Posterior cingulate gyrus (tissue), 11 donors: ENCODE data around the gene TOP2B.
A peak's percentile ranks its signal among the peaks of the same experiment; 100 is the strongest.

Source experiments
- DNase-seq, 10 donors: peaks; one replicate each; pipeline versions ENCODE4 v3.0.0 to v3.0.0-alpha.2; 2020 to 2021; ENCODE audit warnings: mixed read lengths in 3 of 10
- intact Hi-C: fragments of 100-400 bp; cut with DNase I; formaldehyde crosslinking; loops from one replicate; pipeline ENCODE4 v1.15.1; 2023

The TOP2B gene

GRCh38 chr3:25664812-25665314 is at the start of gene TOP2B:
Gene TOP2B, minus strand, starts transcription at chr3:25664907. Its CDS starts 610 bp downstream, at chr3:25664297.
- intact Hi-C loops: loop anchor here (5.0 kb wide), 2 partner anchors 117 to 192 kb away; partner anchors contain the start of gene NGLY1

GRCh38 chr3:25713341-25713985 is 48.8 kb upstream of the TOP2B start:
- intact Hi-C loops: no loop called here

More at GRCh38 chr3:25664812-25665314, at the start of gene TOP2B:
- DNase-seq: peak; percentile 96 to 100 (median 96)

GRCh38 chr3:25711090-25711489 is 46.4 kb upstream of the TOP2B start:
- no peak for DNase-seq
- intact Hi-C loops: no loop called here

More at GRCh38 chr3:25713341-25713985, 48.8 kb upstream of the TOP2B start:
- no peak for DNase-seq

DNA sequence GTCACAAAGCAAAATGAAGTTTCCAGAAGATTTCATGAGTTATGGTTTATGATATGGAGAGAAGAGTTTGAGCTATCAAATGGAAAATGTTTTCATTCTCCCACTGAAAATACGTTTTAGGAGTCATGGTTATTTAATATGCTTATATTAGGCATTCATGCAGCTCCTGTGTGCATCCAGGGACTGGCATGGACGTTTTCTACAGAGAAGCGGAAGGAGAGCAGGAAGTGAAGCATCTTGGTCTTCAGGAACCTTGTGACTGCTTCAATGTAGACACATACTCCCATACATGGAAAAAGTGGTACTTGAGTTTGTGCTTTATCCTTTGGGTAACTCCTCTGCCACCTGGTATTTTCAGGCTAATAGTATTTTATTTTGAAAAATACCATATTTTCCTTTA is 43.3 kb upstream of the TOP2B start:
- intact Hi-C loops: no loop called here
- no peak for DNase-seq

- intact Hi-C loops: no loop called here
- DNase-seq: no peak
These were observed 42.7 kb upstream of the TOP2B start for GRCh38 chr3:25707268-25707926.

DNA sequence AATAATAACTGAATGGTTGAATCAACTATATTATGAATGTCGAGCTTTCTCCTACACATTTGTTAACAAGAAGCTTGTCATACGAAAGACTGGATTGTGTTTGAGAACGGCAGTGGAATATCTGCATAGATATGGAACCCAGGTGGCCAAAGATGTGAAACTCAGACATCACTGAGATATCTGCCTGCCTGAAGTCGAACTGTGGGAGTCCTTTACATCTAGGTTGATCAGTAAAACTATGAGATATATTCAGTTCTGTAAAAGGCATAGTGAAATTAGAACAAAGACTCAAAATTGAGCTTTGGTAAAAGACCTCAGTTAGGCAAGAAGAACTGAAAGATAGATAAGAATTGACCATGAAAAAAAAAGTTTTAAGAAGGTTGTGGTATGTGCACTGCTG is 41.5 kb upstream of the TOP2B start:
- no peak for DNase-seq
- intact Hi-C loops: no loop called here

DNA sequence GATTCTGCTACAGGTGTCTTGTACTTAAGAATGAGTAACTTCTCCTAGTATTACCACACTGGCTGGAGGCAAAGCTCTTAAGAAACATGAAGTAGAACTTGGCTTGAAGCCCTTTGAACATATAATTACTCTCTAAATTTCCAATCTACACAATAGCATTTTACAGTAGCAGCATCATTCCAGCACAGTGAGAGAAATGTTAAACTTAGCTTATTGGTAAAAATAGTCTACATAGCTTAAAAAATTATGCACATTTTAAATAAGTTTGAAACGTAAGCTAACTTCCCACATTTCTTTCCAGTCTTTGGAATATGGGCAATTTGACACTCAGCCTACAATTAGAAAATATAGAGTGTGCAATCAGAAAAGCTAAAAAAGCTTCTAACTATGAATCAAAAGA is 32.8 kb upstream of the TOP2B start:
- DNase-seq: no peak

GRCh38 chr3:25695731-25696420 is 31.2 kb upstream of the TOP2B start:
- intact Hi-C loops: no loop called here
- no peak for DNase-seq

More for the DNA sequence above, 32.8 kb upstream of the TOP2B start:
- intact Hi-C loops: no loop called here

DNA sequence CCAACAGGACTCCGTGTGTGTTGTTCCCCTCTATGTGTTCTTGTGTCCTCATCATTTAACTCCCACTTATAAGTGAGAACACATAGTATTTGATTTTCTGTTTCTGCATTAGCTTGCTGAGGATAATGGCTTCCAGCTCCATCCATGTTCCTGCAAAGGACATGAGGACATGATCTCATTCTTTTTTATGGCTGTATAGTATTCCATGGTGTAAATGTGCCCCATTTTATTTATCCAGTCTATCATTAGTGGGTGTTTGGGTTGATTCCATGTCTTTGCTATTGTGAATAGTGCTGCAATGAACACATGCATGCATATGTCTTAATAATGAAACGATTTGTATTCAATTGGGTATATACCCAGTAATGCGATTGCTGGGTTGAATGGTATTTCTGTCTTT is 28.5 kb upstream of the TOP2B start:
- intact Hi-C loops: no loop called here

DNA sequence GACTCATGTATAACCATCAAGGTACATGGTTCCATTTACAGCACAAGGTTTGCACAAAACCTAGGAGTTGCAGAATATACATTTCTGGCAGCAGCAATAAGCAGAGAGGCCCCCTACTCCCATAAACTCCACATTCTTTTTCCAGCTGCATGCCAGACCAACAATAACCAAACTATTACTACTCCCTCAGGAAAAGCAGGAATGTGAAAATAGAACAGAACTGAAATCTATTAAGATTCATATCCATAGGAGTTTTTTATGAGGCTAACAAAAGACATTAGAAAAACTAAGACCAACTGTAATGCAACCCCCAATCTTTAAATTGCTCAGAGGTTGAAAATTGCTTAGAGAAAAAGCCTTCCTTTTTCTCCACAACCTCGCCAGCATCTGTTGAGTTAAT is 27.6 kb upstream of the TOP2B start:
- no peak for DNase-seq
- intact Hi-C loops: no loop called here

More for the DNA sequence above, 28.5 kb upstream of the TOP2B start:
- no peak for DNase-seq

GRCh38 chr3:25690768-25691533 is 26.2 kb upstream of the TOP2B start:
- intact Hi-C loops: no loop called here
- DNase-seq: no peak

GRCh38 chr3:25689226-25689625 is 24.5 kb upstream of the TOP2B start:
- DNase-seq: no peak
- intact Hi-C loops: no loop called here

GRCh38 chr3:25687742-25688141 is 23.0 kb upstream of the TOP2B start:
- intact Hi-C loops: no loop called here
- DNase-seq: no peak

- intact Hi-C loops: no loop called here
- peak in 2 of 10 donors; percentile 73 to 82 for DNase-seq
These were observed 22.1 kb upstream of the TOP2B start for GRCh38 chr3:25686766-25687165.

DNA sequence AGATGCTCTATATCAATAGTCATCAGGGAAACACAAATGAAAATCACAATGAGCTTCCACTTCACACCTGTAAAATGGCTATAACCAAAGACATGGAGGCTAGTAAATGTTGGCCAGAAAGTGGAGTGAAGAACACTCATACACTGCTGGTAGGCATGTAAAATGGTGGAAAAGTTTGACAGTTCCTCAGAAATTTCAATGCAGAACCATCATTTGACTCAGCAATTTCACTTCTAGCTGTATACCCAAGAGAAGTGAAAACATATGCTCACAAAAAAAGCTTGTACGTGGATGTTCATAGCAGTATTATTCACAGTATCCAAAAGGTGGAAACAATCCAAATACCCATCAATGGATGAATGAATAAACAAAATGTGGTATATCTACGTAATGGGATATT is 19.2 kb upstream of the TOP2B start:
- no peak for DNase-seq
- intact Hi-C loops: no loop called here

GRCh38 chr3:25683410-25683809 is 18.7 kb upstream of the TOP2B start:
- intact Hi-C loops: no loop called here

DNA sequence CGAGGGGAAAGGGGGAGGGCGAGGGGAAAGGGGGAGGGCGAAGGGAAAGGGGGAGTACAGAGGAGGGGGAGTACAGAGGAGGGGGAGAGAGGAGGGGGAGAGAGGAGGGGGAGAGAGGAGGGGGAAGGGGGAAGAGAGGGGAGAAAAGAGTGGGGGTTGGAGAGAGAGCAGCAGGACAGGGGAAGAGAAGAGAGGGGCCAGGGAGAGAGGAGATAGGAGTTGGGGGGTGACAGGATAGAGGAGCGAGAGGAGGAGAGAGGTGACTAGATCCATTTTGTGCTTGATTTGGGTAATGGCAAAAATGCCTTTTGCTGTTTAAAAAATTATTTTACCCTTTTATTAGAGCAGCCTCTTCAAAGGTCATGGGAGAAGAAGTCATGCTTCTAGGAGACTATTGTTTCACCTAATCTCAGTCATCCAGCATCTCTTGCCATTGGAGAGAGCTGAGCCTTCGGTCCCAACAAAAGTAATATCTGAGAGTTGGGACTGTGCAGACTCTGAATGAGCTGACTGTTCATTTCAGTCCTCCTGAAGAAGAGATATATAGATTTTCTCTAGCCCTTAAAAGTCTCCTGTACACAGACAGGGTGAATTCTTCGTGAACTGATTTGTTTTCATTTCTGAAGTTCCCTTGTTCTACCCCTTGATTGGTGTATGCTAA is 15.1 kb upstream of the TOP2B start:
- intact Hi-C loops: no loop called here
- no peak for DNase-seq

More at GRCh38 chr3:25683410-25683809, 18.7 kb upstream of the TOP2B start:
- DNase-seq: no peak

- intact Hi-C loops: no loop called here
- DNase-seq: no peak
These were observed 14.5 kb upstream of the TOP2B start for GRCh38 chr3:25679166-25679565.

DNA sequence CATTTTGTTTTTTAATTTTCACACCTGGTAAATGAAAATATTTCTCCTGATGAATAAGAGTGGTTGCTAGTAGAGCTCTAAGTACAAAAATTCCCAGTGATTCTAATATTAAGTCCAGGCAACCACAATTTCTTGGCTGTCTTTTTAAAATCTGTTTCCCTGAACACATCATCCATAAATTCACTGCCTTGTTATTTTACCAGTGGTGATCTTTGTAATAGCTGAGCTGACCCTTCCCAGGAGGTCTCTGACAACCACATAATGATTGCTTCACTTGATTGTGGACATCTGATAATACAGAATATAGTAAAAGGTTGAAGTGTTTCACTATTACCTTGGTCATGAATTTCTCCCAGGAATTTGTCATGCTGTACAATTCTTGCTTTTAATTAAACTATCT is 13.9 kb upstream of the TOP2B start:
- intact Hi-C loops: no loop called here
- DNase-seq: no peak

DNA sequence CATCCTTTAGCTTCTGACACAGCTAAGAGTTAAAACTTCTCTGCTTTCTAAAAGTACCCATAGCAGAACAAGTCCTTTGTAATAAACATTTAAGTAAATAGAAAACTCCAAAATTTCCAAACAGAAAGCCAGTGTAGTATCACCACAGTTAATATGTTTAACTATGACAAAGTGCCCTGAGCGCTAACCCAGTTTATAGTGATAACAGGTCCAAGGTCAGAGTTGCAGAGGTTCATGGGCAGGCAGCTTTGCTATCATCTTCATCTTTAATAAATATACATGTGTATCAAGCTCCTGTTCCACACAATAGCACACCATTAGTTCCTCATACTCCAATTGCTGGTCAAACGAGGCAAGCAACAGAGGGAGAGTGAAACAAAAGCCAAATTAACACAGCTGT is 12.4 kb upstream of the TOP2B start:
- intact Hi-C loops: no loop called here
- DNase-seq: no peak
